ENCODE data around the gene MADCAM1. TPM values are rescaled to one million over a fixed set of nuclear protein-coding genes. Genes with fewer than 3 reads are reported as not detected.
A peak's percentile ranks its signal among the peaks of the same experiment; 100 is the strongest.
"Not testable (repeated sequence)": the region's sequence is repeated elsewhere in the genome, so short reads cannot be mapped to it uniquely, and the experiment has no call there.

Gene MADCAM1
- total RNA-seq, 4 donors from 2014 or later = 0.56 to 3.1 TPM; not detected in 2

DNA sequence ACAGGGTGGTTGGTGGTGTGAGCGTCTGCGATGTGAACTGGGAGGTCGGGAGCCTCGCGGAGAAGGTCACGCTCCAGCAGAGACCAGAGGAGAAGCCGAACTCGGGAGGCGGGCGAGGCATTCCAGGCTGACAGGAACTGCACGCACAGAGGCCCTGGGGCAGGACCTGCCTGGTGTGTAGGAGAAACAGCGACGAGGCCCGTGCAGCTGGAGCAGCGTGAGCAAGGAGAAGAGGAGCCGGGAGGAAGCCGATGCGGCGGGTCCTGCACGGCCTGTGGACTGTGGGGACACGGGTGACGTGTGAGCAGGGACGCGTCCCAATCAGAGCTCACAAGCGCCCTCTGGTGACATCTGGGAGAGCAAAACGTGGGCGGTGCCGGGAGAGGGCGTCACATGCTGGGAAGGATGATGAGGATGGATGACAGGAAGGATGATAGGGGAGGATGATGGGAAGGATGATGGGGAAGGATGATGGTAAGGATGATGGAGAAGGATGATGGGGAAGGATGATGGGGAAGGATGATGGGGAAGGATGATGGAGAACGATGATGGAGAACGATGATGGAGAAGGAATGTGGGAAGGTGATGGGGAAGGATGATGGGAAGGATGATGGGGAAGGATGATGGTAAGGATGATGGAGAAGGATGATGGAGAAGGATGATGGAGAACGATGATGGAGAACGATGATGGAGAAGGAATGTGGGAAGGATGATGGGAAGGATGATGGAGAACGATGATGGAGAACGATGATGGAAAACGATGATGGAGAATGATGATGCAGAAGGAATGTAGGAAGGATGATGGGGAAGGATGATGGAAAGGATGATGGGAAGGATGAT is 16.1 kb upstream of the MADCAM1 start:
- DNase-seq = peak; percentile 85
- H3K27ac ChIP-seq = no peak overlapping the region

DNA sequence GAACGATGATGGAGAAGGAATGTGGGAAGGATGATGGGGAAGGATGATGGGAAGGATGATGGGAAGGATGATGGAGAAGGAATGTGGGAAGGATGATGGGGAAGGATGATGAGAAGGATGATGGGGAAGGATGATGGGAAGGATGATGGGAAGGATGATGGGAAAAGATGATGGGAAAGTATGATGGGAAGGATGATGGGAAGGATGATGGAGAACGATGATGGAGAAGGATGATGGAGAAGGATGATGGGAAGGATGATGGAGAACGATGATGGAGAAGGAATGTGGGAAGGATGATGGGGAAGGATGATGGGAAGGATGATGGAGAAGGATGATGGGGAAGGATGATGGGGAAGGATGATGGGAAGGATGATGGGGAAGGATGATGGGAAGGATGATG is 15.2 kb upstream of the MADCAM1 start:
- H3K9me3 ChIP-seq; intact Hi-C loops (cut with DNase I); DNase-seq; H3K4me3 ChIP-seq (replicated peaks in 1 of 3); H3K27ac ChIP-seq; H3K4me1 ChIP-seq; H3K36me3 ChIP-seq; H3K27me3 ChIP-seq: not testable (repeated sequence)
- 88 to 90% methylated on average over 3 of the region's 3 CpGs for WGBS, 2 donors

More for the DNA sequence above, 16.1 kb upstream of the MADCAM1 start:
- Histone ChIP-seq H3K36me3 (no peaks in the 10 kb centered on the region), H3K4me1 (peaks cover 0 to 3% of the 10 kb centered on the region in 2 donors), H3K27me3 (no peaks in the 10 kb centered on the region), H3K9me3 (no peaks in the 10 kb centered on the region), H3K4me3 (replicated peaks in 1 of 3) (no peak overlapping the region)
- intact Hi-C loops (cut with DNase I) = no loop called here
- 18 to 21% methylated on average over 36 of the region's 36 CpGs for WGBS, 2 donors
- TF ChIP-seq, protein P1, sequence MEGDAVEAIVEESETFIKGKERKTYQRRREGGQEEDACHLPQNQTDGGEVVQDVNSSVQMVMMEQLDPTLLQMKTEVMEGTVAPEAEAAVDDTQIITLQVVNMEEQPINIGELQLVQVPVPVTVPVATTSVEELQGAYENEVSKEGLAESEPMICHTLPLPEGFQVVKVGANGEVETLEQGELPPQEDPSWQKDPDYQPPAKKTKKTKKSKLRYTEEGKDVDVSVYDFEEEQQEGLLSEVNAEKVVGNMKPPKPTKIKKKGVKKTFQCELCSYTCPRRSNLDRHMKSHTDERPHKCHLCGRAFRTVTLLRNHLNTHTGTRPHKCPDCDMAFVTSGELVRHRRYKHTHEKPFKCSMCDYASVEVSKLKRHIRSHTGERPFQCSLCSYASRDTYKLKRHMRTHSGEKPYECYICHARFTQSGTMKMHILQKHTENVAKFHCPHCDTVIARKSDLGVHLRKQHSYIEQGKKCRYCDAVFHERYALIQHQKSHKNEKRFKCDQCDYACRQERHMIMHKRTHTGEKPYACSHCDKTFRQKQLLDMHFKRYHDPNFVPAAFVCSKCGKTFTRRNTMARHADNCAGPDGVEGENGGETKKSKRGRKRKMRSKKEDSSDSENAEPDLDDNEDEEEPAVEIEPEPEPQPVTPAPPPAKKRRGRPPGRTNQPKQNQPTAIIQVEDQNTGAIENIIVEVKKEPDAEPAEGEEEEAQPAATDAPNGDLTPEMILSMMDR (IDR thresholded peaks at IDR 0.05) = peak in 5 of 6 experiments; percentile 44 to 78 (median 70)
- TF ChIP-seq POLR2A (IDR thresholded peaks at IDR 0.05) = no peak

DNA sequence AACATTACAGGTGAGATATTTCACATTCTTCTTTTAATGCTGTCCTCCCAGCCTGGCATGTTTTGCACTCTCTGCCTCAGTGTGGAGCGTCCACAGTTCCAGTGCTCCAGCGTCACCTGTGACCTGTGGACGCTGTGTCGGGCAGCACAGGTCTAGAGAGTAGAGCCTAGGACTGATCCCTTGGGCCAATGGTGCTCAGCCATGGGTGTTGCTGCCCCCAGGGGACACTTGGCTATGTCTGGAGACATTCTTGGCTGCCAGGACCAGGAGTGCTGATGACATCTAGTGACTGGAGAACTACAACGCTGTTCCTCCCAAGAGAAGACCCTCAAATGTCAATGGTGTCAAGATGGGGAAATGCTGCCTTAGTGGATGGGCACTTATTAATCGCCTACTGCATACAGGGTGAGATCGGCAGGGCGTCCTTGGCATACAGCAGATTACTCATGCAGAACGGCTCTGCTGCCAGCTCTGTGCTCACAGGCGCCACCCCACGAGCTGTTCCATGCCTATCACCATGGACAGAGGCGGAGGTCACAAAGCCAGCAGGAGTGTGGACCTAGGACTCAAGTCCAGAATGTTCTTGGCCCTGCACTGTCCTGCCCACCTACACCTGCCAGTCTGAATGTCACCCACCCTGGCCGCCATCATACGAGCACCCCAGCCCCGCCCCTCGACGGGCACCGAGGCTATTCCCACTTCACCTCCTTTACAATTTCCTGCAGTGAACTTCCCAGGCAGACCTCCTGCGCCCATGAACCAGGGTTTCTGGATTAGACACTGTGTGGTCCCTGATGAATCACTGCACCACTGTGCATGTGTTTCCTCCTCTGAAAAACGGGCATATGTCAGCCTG is 13.9 kb upstream of the MADCAM1 start:
- Histone ChIP-seq H3K9me3 (no peaks in the 10 kb centered on the region), H3K27ac (no peak overlapping the region), H3K27me3 (no peaks in the 10 kb centered on the region), H3K36me3 (no peaks in the 10 kb centered on the region), H3K4me1 (peaks cover 0 to 3% of the 10 kb centered on the region in 2 donors), H3K4me3 (replicated peaks in 1 of 3) (no peak overlapping the region)
- DNase-seq = no peak
- intact Hi-C loops (cut with DNase I) = no loop called here
- WGBS, 2 donors = 42 to 55% methylated on average over 18 to 20 of the region's 20 CpGs
- TF ChIP-seq, protein P1 (IDR thresholded peaks at IDR 0.05) = no peak
- no peak for TF ChIP-seq POLR2A (IDR thresholded peaks at IDR 0.05)

DNA sequence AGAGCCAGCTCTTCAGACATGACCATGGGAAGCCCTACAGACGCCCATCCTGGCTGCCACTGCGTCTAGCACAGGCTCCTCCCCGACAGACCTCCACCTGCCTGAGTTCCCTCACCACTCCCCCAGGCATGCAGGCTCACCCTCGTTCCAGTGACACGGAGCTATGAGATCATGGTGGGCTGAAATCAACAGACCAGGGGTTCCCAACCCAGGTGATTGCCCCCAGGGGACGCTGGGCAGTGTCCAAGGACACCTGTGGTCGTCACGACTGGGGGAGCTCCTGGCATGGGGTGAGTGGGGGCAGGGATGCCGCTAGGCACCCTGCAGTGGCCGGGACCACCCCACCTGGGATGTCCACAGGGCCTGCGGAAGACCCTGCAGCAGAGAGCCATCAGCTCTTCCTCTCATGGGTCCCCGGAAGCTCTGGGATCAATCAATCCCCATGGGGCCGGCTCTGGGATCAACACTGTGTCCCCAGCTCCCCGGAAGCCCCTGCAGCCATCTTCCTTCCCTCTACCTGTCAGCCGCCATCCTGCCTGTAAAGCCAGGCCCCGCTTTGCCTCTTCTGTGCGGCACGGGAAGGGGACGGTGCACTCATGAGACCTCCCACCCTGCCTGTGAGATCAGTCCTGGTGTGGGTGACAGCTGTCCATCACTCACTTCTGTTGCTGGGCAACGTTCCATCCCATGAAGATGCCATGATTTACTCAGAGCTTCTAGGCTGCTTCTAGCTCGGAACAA is 12.8 kb upstream of the MADCAM1 start:
- Histone ChIP-seq H3K9me3 (no peaks in the 10 kb centered on the region), H3K27ac (no peak overlapping the region), H3K4me3 (replicated peaks in 1 of 3) (no peak overlapping the region), H3K27me3 (no peaks in the 10 kb centered on the region), H3K36me3 (no peaks in the 10 kb centered on the region), H3K4me1 (peaks cover 0 to 3% of the 10 kb centered on the region in 2 donors)
- intact Hi-C loops (cut with DNase I) = no loop called here
- TF ChIP-seq POLR2A (IDR thresholded peaks at IDR 0.05) = no peak
- TF ChIP-seq, protein P1 (IDR thresholded peaks at IDR 0.05) = no peak
- no peak for DNase-seq
- 58 to 59% methylated on average over 11 to 21 of the region's 21 CpGs for WGBS, 2 donors

DNA sequence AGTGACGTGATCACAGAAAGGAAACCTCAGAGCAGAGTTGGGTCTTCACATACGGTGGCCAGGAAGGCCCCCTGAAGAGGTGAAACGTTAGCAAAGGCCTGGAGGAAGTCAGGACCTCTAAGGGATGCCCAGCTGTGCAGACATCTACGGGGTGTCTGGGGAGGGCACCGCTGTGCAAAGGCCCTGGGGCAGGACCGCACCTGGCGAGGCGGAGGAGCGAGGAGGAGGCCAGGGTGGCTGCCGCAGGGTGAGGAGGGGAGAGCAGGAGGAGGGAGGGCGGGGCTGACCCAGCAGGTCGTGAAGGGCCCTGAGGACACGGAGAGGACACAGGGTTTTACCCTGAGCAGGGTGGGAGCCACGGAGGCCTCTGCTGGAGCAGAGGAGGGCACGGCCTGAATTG is 11.8 kb upstream of the MADCAM1 start:
- intact Hi-C loops (cut with DNase I) = no loop called here
- no peak overlapping the region for H3K27ac ChIP-seq

More for the DNA sequence above, 11.8 kb upstream of the MADCAM1 start:
- no peak for TF ChIP-seq POLR2A (IDR thresholded peaks at IDR 0.05)
- TF ChIP-seq, protein P1 (IDR thresholded peaks at IDR 0.05) = no peak
- peaks cover 3 to 5% of the 10 kb centered on the region in 2 donors for H3K4me1 ChIP-seq
- no peaks in the 10 kb centered on the region for H3K36me3 ChIP-seq
- H3K27me3 ChIP-seq = no peaks in the 10 kb centered on the region
- no peaks in the 10 kb centered on the region for H3K9me3 ChIP-seq
- H3K4me3 ChIP-seq (replicated peaks in 1 of 3) = no peak overlapping the region
- 66 to 67% methylated on average over 15 of the region's 15 CpGs for WGBS, 2 donors
- DNase-seq = no peak

All from thyroid gland (tissue), 4 donors.